ENCODE measurements around the gene PSMB5. TPM values are rescaled to one million over a fixed set of nuclear protein-coding genes. Genes with fewer than 3 reads are reported as not detected.
A peak's percentile ranks its signal among the peaks of the same experiment; 100 is the strongest.

Gene PSMB5
- total and polyA plus RNA-seq, 9 of the 15 experiments (the other 6 are each of a cell fraction or from before 2014, with no cell fraction given) = 198 to 1,870 (median 269) TPM

GRCh38 chr14:22982477-22983245 lies 52.0 kb downstream of the PSMB5 start, which contains the start of gene AJUBA (continued):
- TF ChIP-seq ID3 (CRISPR knock-in tag; IDR thresholded peaks at IDR 0.05) = no peak
- peak; percentile 79 for TF ChIP-seq ID3 (tag; IDR thresholded peaks at IDR 0.05)
- TF ChIP-seq TCF7 (IDR thresholded peaks at IDR 0.05; ENCODE audit: borderline replicate concordance) = no peak
- TF ChIP-seq, protein P1, sequence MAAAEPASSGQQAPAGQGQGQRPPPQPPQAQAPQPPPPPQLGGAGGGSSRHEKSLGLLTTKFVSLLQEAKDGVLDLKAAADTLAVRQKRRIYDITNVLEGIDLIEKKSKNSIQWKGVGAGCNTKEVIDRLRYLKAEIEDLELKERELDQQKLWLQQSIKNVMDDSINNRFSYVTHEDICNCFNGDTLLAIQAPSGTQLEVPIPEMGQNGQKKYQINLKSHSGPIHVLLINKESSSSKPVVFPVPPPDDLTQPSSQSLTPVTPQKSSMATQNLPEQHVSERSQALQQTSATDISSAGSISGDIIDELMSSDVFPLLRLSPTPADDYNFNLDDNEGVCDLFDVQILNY (CRISPR knock-in tag; IDR thresholded peaks at IDR 0.05) = no peak
- peak; percentile 97 for TF ChIP-seq NKRF (IDR thresholded peaks at IDR 0.05; ENCODE audit: borderline replicate concordance)
- no peak for TF ChIP-seq KAT2B (IDR thresholded peaks at IDR 0.05; ENCODE audit: low read depth, low read length)
- TF ChIP-seq SMAD1 (IDR thresholded peaks at IDR 0.05; ENCODE audit: low read depth, low read length, partially characterized antibody) = peak; percentile 31
- TF ChIP-seq, protein P2, sequence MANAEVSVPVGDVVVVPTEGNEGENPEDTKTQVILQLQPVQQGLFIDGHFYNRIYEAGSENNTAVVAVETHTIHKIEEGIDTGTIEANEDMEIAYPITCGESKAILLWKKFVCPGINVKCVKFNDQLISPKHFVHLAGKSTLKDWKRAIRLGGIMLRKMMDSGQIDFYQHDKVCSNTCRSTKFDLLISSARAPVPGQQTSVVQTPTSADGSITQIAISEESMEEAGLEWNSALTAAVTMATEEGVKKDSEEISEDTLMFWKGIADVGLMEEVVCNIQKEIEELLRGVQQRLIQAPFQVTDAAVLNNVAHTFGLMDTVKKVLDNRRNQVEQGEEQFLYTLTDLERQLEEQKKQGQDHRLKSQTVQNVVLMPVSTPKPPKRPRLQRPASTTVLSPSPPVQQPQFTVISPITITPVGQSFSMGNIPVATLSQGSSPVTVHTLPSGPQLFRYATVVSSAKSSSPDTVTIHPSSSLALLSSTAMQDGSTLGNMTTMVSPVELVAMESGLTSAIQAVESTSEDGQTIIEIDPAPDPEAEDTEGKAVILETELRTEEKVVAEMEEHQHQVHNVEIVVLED (CRISPR knock-in tag; IDR thresholded peaks at IDR 0.05) = peak; percentile 68
- peak; percentile 98 for TF ChIP-seq CXXC5 (CRISPR knock-in tag; IDR thresholded peaks at IDR 0.05)
- TF ChIP-seq, protein P3, sequence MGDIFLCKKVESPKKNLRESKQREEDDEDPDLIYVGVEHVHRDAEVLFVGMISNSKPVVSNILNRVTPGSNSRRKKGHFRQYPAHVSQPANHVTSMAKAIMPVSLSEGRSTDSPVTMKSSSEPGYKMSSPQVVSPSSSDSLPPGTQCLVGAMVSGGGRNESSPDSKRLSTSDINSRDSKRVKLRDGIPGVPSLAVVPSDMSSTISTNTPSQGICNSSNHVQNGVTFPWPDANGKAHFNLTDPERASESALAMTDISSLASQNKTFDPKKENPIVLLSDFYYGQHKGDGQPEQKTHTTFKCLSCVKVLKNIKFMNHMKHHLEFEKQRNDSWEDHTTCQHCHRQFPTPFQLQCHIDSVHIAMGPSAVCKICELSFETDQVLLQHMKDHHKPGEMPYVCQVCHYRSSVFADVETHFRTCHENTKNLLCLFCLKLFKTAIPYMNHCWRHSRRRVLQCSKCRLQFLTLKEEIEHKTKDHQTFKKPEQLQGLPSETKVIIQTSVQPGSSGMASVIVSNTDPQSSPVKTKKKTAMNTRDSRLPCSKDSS (IDR thresholded peaks at IDR 0.05; ENCODE audit: low read depth, partially characterized antibody) = no peak
- TF ChIP-seq, protein P4, sequence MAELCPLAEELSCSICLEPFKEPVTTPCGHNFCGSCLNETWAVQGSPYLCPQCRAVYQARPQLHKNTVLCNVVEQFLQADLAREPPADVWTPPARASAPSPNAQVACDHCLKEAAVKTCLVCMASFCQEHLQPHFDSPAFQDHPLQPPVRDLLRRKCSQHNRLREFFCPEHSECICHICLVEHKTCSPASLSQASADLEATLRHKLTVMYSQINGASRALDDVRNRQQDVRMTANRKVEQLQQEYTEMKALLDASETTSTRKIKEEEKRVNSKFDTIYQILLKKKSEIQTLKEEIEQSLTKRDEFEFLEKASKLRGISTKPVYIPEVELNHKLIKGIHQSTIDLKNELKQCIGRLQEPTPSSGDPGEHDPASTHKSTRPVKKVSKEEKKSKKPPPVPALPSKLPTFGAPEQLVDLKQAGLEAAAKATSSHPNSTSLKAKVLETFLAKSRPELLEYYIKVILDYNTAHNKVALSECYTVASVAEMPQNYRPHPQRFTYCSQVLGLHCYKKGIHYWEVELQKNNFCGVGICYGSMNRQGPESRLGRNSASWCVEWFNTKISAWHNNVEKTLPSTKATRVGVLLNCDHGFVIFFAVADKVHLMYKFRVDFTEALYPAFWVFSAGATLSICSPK (IDR thresholded peaks at IDR 0.05; ENCODE audit: borderline replicate concordance) = peak; percentile 93; the same call in 1 of the 2 replicates
- TF ChIP-seq, protein P5, sequence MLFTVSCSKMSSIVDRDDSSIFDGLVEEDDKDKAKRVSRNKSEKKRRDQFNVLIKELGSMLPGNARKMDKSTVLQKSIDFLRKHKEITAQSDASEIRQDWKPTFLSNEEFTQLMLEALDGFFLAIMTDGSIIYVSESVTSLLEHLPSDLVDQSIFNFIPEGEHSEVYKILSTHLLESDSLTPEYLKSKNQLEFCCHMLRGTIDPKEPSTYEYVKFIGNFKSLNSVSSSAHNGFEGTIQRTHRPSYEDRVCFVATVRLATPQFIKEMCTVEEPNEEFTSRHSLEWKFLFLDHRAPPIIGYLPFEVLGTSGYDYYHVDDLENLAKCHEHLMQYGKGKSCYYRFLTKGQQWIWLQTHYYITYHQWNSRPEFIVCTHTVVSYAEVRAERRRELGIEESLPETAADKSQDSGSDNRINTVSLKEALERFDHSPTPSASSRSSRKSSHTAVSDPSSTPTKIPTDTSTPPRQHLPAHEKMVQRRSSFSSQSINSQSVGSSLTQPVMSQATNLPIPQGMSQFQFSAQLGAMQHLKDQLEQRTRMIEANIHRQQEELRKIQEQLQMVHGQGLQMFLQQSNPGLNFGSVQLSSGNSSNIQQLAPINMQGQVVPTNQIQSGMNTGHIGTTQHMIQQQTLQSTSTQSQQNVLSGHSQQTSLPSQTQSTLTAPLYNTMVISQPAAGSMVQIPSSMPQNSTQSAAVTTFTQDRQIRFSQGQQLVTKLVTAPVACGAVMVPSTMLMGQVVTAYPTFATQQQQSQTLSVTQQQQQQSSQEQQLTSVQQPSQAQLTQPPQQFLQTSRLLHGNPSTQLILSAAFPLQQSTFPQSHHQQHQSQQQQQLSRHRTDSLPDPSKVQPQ (CRISPR knock-in tag; IDR thresholded peaks at IDR 0.05; ENCODE audit: borderline replicate concordance) = no peak
- no peak for TF ChIP-seq EZH2 (IDR thresholded peaks at IDR 0.05; ENCODE audit: borderline replicate concordance, low read depth, low read length)
- no peak for TF ChIP-seq HNRNPH1 (optimal IDR thresholded peaks at IDR 0.05; ENCODE audit: low read depth, low read length)
